Fibroblast of lung (primary cell): ENCODE data around the gene USP30. TPM values are rescaled to one million over a fixed set of nuclear protein-coding genes. Genes with fewer than 3 reads are reported as not detected.

Experiments used
- DNase-seq, 2 donors: peaks; one replicate each; pipeline versions ENCODE4 v3.0.0 to v3.0.0-alpha.2; 2010; ENCODE audit warnings: low read depth in 2 of 2
- H2AFZ ChIP-seq: 2 replicates; pipeline ENCODE4 v1.5.1; 2012; ENCODE audit warnings: low read length, control low read depth, inconsistent platforms
- H3K27ac ChIP-seq: 2 replicates; pipeline ENCODE4 v1.5.1; 2011; ENCODE audit warnings: low read length, control low read depth; ENCODE audit not compliant: insufficient read depth
- H3K27me3 ChIP-seq: 2 replicates; pipeline ENCODE4 v1.5.1; 2011; ENCODE audit warnings: mild to moderate bottlenecking, low read length; ENCODE audit not compliant: control insufficient read depth, insufficient read depth
- H3K36me3 ChIP-seq: 2 replicates; pipeline ENCODE4 v1.5.1; 2011; ENCODE audit warnings: low read length; ENCODE audit not compliant: control insufficient read depth, insufficient read depth
- H3K4me1 ChIP-seq: 2 replicates; pipeline ENCODE4 v1.5.1; 2011; ENCODE audit warnings: low read length; ENCODE audit not compliant: control insufficient read depth, insufficient read depth; ENCODE audit errors: extremely low read depth
- H3K4me2 ChIP-seq: 2 replicates; pipeline ENCODE4 v1.5.1; 2011; ENCODE audit warnings: low read length, control low read depth; ENCODE audit not compliant: insufficient read depth; ENCODE audit errors: extremely low read depth
- H3K4me3 ChIP-seq, 4 experiments: fragments of 200-600 bp in 1 of 4; sonication (generic) in 1 of 4; replicated peaks in 1 of 4; 2 replicates each; pipeline ENCODE4 v1.5.1; 2011 to 2016; ENCODE audit warnings: low read length in 4 of 4, low read depth in 3 of 4, mild to moderate bottlenecking in 3 of 4, control low read depth in 2 of 4, inconsistent platforms in 1 of 4, mixed read lengths in 1 of 4; ENCODE audit not compliant: insufficient read depth in 1 of 4; ENCODE audit errors: control extremely low read depth in 1 of 4
- H3K79me2 ChIP-seq: 2 replicates; pipeline ENCODE4 v1.5.1; 2012; ENCODE audit warnings: mild to moderate bottlenecking, low read length, inconsistent platforms; ENCODE audit not compliant: control insufficient read depth, insufficient read depth
- H3K9ac ChIP-seq: 2 replicates; pipeline ENCODE4 v1.5.1; 2011; ENCODE audit warnings: mild to moderate bottlenecking, low read length, control low read depth; ENCODE audit not compliant: insufficient read depth
- H3K9me3 ChIP-seq: 2 replicates; pipeline ENCODE4 v1.5.1; 2012; ENCODE audit warnings: low read depth, low read length; ENCODE audit not compliant: control insufficient read depth, insufficient read depth
- H4K20me1 ChIP-seq: 2 replicates; pipeline ENCODE4 v1.5.1; 2011; ENCODE audit warnings: low read length; ENCODE audit not compliant: control insufficient read depth, insufficient read depth; ENCODE audit errors: extremely low read depth
- EZH2 ChIP-seq: IDR thresholded peaks from 2 replicates; pipeline ENCODE4 v1.5.1; 2012; ENCODE audit warnings: low read length, control low read depth, mild to moderate bottlenecking; ENCODE audit errors: missing control alignments
- polyA minus RNA-seq: library from RNA; depleted of rRNA, polyadenylated mRNA; stranded (reverse); fragments of >200 nt; gene quantifications from 2 replicates; pipeline ENCODE4 v1.2.3, GENCODE V29; 2011; ENCODE audit warnings: low replicate concordance
- polyA plus RNA-seq, 2 donors: library from polyadenylated mRNA; depleted of rRNA in 1 of 2; stranded (reverse) in 1 of 2; unstranded in 1 of 2; fragments of >200 nt; gene quantifications; 2 replicates each; pipeline ENCODE4 v1.2.1, GENCODE V29; 2011 to 2012; ENCODE audit warnings: missing spikeins in 1 of 2
- total RNA-seq: library from RNA; depleted of rRNA; stranded (reverse); fragments of >200 nt; gene quantifications from 2 replicates; pipeline ENCODE4 v1.2.1, GENCODE V29; 2014
- TF ChIP-seq, protein P1 (sequence below), 2 donors: IDR thresholded peaks in 1 of 2; conservative IDR thresholded peaks in 1 of 2; 1 replicate in 1 of 2; 2 replicates in 1 of 2; pipeline ENCODE4 v1.5.1; 2011 to 2012; ENCODE audit warnings: low read length in 2 of 2, control low read depth in 1 of 2, inconsistent platforms in 1 of 2, low read depth in 1 of 2, mild to moderate bottlenecking in 1 of 2

The USP30 gene, protein sequence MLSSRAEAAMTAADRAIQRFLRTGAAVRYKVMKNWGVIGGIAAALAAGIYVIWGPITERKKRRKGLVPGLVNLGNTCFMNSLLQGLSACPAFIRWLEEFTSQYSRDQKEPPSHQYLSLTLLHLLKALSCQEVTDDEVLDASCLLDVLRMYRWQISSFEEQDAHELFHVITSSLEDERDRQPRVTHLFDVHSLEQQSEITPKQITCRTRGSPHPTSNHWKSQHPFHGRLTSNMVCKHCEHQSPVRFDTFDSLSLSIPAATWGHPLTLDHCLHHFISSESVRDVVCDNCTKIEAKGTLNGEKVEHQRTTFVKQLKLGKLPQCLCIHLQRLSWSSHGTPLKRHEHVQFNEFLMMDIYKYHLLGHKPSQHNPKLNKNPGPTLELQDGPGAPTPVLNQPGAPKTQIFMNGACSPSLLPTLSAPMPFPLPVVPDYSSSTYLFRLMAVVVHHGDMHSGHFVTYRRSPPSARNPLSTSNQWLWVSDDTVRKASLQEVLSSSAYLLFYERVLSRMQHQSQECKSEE
- total RNA-seq (8.0 and 9.9 TPM in 2 replicates), polyA plus RNA-seq (12.3 and 13.9 TPM in 2 replicates), polyA minus RNA-seq (28.9 and 37.5 TPM in 2 replicates)
- 5.4 and 7.1 TPM in 2 replicates for polyA plus RNA-seq (2012)

DNA sequence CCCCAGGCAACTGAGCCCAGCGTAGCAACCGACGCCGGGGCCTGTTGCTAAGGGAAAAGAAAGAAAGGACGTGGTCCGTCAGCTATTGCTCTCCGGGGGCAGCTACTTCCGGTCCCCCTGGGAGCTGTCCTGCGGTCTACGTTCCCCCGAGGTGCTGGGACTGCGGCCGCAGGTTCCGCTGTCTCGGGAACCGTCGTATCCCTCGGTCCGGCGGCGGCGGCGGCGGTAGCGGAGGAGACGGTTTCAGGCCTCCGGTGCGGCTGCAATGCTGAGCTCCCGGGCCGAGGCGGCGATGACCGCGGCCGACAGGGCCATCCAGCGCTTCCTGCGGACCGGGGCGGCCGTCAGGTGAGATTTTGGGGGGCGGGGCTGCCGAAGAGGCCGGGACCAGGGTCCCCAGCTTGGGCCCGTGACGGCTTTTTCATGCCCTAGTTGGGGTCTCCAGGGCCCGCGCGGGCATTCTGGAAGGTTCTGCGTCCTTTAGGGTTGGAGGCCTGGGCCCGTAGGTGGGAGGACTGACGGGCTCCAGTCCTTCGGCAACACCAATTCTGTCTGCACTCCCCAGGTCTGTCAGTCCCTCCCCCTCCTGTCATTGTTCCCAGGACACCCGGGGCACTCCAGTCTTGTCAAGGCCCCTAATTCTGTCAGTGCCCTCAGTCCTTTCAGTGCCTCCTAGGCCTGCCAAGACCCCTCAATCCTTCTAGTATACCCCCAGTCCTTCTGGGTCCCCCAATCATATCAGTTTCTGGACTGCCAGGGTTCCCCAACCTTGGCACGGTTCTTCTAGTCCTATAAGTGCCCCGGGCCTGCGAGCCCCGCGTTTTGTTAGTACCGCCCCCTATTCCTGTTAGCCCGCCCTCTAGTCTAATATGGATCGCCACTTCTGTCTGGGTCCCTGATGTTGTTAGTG is at the start of gene USP30:
USP30 (plus strand) TSS at position 163 of the 910 bp plus-strand sequence; CDS start at position 266, 103 bp downstream.
- H3K4me3 ChIP-seq: peak within 1 kb of the TSS; percentile 89 to 98 (median 93)
- no peaks in the 10 kb centered on the region for H3K36me3 ChIP-seq
- no peaks in the 10 kb centered on the region for H3K4me1 ChIP-seq
- no peaks in the 10 kb centered on the region for H4K20me1 ChIP-seq
- TF ChIP-seq, protein P1, sequence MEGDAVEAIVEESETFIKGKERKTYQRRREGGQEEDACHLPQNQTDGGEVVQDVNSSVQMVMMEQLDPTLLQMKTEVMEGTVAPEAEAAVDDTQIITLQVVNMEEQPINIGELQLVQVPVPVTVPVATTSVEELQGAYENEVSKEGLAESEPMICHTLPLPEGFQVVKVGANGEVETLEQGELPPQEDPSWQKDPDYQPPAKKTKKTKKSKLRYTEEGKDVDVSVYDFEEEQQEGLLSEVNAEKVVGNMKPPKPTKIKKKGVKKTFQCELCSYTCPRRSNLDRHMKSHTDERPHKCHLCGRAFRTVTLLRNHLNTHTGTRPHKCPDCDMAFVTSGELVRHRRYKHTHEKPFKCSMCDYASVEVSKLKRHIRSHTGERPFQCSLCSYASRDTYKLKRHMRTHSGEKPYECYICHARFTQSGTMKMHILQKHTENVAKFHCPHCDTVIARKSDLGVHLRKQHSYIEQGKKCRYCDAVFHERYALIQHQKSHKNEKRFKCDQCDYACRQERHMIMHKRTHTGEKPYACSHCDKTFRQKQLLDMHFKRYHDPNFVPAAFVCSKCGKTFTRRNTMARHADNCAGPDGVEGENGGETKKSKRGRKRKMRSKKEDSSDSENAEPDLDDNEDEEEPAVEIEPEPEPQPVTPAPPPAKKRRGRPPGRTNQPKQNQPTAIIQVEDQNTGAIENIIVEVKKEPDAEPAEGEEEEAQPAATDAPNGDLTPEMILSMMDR (conservative IDR thresholded peaks at IDR 0.05 in 1 of 2, IDR thresholded peaks at IDR 0.05 in 1 of 2; ENCODE audit: low read depth in 1 of 2, low read length in 2 of 2): no peak
- no peak for TF ChIP-seq EZH2
- H2AFZ ChIP-seq: peak within 1 kb of the TSS; percentile 92
- peak; percentile 84 to 90 for DNase-seq
- peak within 1 kb of the TSS; percentile 70 for H3K27ac ChIP-seq
- H3K4me2 ChIP-seq: peak within 1 kb of the TSS; percentile 86
- no peaks in the 10 kb centered on the region for H3K9me3 ChIP-seq
- H3K27me3 ChIP-seq: no peaks in the 10 kb centered on the region
- H3K9ac ChIP-seq: peak within 1 kb of the TSS; percentile 82
- no peaks in the 10 kb centered on the region for H3K79me2 ChIP-seq

DNA sequence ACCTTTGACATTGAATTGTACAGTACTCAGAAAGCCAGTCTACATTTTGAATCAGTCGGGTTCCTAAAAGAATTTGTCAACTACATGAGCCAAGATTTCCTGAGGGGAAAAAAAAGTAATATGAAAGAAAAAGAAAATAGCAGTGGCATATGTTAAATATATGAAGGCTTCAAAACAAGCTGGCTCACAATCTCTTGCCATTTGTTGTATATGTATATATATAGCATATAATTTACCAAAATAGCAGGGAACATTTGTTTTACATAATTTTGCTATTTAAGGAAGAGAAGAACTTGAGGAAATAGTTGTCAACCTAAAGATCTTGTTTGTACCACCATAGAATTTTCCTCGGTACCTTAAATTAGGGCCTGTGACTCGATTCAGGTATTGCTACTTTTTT is 48.4 kb upstream of the USP30 start:
- Histone ChIP-seq H3K36me3 (no peaks in the 10 kb centered on the region), H3K4me3 (no peak overlapping the region), H3K9ac (no peak overlapping the region), H3K4me1 (no peaks in the 10 kb centered on the region), H2AFZ (no peak overlapping the region), H3K4me2 (no peak overlapping the region), H4K20me1 (no peaks in the 10 kb centered on the region), H3K9me3 (no peaks in the 10 kb centered on the region), H3K27me3 (no peaks in the 10 kb centered on the region), H3K27ac (no peak overlapping the region), H3K79me2 (no peaks in the 10 kb centered on the region)
- DNase-seq: no peak
- TF ChIP-seq EZH2: no peak
- TF ChIP-seq, protein P1 (conservative IDR thresholded peaks at IDR 0.05 in 1 of 2, IDR thresholded peaks at IDR 0.05 in 1 of 2; ENCODE audit: low read depth in 1 of 2, low read length in 2 of 2): no peak

DNA sequence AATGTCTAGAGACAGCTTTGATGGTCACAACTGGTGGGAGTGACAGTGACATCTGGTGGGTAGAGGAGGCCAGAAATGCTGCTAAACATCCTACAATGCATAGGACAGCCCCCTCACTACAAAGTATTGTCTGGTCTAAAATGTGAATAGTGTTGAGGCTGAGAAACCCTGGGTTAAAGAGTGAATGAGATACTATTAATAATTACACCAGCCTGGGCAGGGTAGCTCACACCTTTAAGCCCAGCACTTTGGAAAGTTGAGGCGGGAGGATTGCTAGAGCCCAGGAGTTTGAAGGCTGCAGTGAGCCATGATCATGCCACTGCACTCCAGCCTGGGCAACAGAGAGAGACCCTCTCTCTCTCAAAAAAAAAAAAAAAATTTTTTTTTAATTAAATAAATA is 42.6 kb upstream of the USP30 start:
- no peaks in the 10 kb centered on the region for H3K79me2 ChIP-seq
- H3K4me3 ChIP-seq: no peak overlapping the region
- no peak overlapping the region for H2AFZ ChIP-seq
- H3K9me3 ChIP-seq: no peaks in the 10 kb centered on the region
- H3K36me3 ChIP-seq: no peaks in the 10 kb centered on the region
- no peak overlapping the region for H3K4me2 ChIP-seq
- TF ChIP-seq, protein P1 (conservative IDR thresholded peaks at IDR 0.05 in 1 of 2, IDR thresholded peaks at IDR 0.05 in 1 of 2; ENCODE audit: low read depth in 1 of 2, low read length in 2 of 2): no peak
- TF ChIP-seq EZH2: no peak
- no peaks in the 10 kb centered on the region for H3K27me3 ChIP-seq
- no peak for DNase-seq
- no peaks in the 10 kb centered on the region for H4K20me1 ChIP-seq
- H3K27ac ChIP-seq: no peak overlapping the region
- no peak overlapping the region for H3K9ac ChIP-seq
- H3K4me1 ChIP-seq: no peaks in the 10 kb centered on the region
